K562 (cell line): ENCODE data around the gene EXOC4. TPM values are rescaled to one million over a fixed set of nuclear protein-coding genes. Genes with fewer than 3 reads are reported as not detected.

Experiments
- ATAC-seq: fragments of 200-7000 bp; cut with Tn5 transposase; 3 replicates; pipeline ENCODE4 v1.9.1; 2020; ENCODE audit warnings: moderate library complexity
- BruUV-seq: library from RNA; stranded (reverse); fragments of 400-500 nt; replicated peaks from 2 replicates; lab custom pipeline; 2021; lab: Mats Ljungman, UMichigan
- CTCF ChIA-PET: fragments of 300-600 bp; formaldehyde crosslinking; extraction: SDS; loops from one replicate; lab custom pipeline; 2021; ENCODE audit warnings: low intra/inter-chr PET ratio; lab: Yijun Ruan, JAX
- POLR2A ChIA-PET: fragments of 300-600, 350-650 bp; sonication (Branson Sonifier 250); formaldehyde crosslinking; extraction: SDS; loops from one replicate; lab custom pipeline; 2021; ENCODE audit warnings: antibody characterized with exemption, inconsistent platforms; lab: Yijun Ruan, JAX
- DNase-seq, 4 experiments: peaks; one replicate each; pipeline versions ENCODE4 v3.0.0 to v3.0.0-alpha.2; 2011 to 2018; ENCODE audit warnings: low spot score in 3 of 4, mixed read lengths in 3 of 4; ENCODE audit errors: extremely low read depth in 1 of 4
- FAIRE-seq: peaks from 2 replicates; lab custom pipeline; 2011; peaks lifted over from hg19 to GRCh38; lab: Jason Lieb, UNC
- H2AFZ ChIP-seq: 2 replicates; pipeline ENCODE4 v1.6.0; 2011; ENCODE audit warnings: low read depth, low read length, control low read depth, inconsistent platforms
- H3K27ac ChIP-seq: fragments of 200-600 bp; 3 replicates; pipeline ENCODE4 v1.8.0; 2011; ENCODE audit warnings: low read depth, mild to moderate bottlenecking, control low read depth, inconsistent platforms, low read length, moderate library complexity, mixed read lengths; ENCODE audit errors: extremely low read depth
- H3K27me3 ChIP-seq, 2 experiments: fragments of 300-600 bp in 1 of 2; 2 replicates in 1 of 2; 3 replicates in 1 of 2; pipeline versions ENCODE4 v1.6.0 to v1.8.0; 2011; ENCODE audit warnings: inconsistent platforms in 2 of 2, low read length in 2 of 2, mild to moderate bottlenecking in 1 of 2, mixed read lengths in 1 of 2, moderate library complexity in 1 of 2; ENCODE audit not compliant: control insufficient read depth in 2 of 2, insufficient read depth in 2 of 2
- H3K36me3 ChIP-seq: fragments of 300-600 bp; 3 replicates; pipeline ENCODE4 v1.8.0; 2011; ENCODE audit warnings: mild to moderate bottlenecking, low read length, inconsistent platforms; ENCODE audit not compliant: control insufficient read depth, insufficient read depth
- H3K4me1 ChIP-seq, 2 experiments: fragments of 200-600 bp in 1 of 2; replicated peaks in 1 of 2; 2 replicates in 1 of 2; 3 replicates in 1 of 2; pipeline versions ENCODE4 v1.5.1 to v1.8.0; 2011; ENCODE audit warnings: inconsistent platforms in 2 of 2, low read length in 2 of 2, mild to moderate bottlenecking in 1 of 2, mixed read lengths in 1 of 2, moderate library complexity in 1 of 2; ENCODE audit not compliant: control insufficient read depth in 2 of 2, insufficient read depth in 2 of 2
- H3K4me2 ChIP-seq: 2 replicates; pipeline ENCODE4 v1.6.1; 2011; ENCODE audit warnings: low read length, control low read depth, inconsistent platforms, mixed read lengths; ENCODE audit not compliant: insufficient read depth
- H3K4me3 ChIP-seq: fragments of 200-600 bp; sonication (generic), shearing (Covaris generic); 2 replicates; pipeline ENCODE4 v1.5.1; 2016; ENCODE audit warnings: control low read depth, inconsistent platforms
- H3K79me2 ChIP-seq: fragments of 200-600 bp; 3 replicates; pipeline ENCODE4 v1.8.0; 2011; ENCODE audit warnings: low read length, inconsistent platforms; ENCODE audit not compliant: control insufficient read depth, insufficient read depth
- H3K9ac ChIP-seq, 2 experiments: 2 replicates each; pipeline versions ENCODE4 v1.6.0 to v1.6.1; 2011; ENCODE audit warnings: low read depth in 2 of 2, low read length in 2 of 2, control low read depth in 1 of 2, inconsistent platforms in 1 of 2, mild to moderate bottlenecking in 1 of 2, mixed read lengths in 1 of 2; ENCODE audit not compliant: insufficient read depth in 1 of 2
- H3K9me1 ChIP-seq: one replicate; pipeline ENCODE4 v1.6.0; 2011; ENCODE audit warnings: inconsistent platforms, mild to moderate bottlenecking, low read length, moderate library complexity; ENCODE audit not compliant: control insufficient read depth, insufficient read depth
- H3K9me3 ChIP-seq: replicated peaks from 2 replicates; pipeline ENCODE4 v1.5.1; 2011; ENCODE audit warnings: low read depth, low read length, inconsistent platforms; ENCODE audit not compliant: control insufficient read depth, insufficient read depth
- H4K20me1 ChIP-seq: replicated peaks from 2 replicates; pipeline ENCODE4 v1.6.1; 2011; ENCODE audit warnings: low read length, inconsistent platforms, mixed read lengths; ENCODE audit not compliant: control insufficient read depth, insufficient read depth
- ARNT ChIP-seq, 2 experiments: fragments of 450-650 bp; IDR thresholded peaks; 2 replicates each; pipeline ENCODE4 v1.6.1; 2016; ENCODE audit warnings: mild to moderate bottlenecking in 1 of 2
- DACH1 ChIP-seq: fragments of 450-650 bp; IDR thresholded peaks from 2 replicates; pipeline ENCODE4 v1.6.1; 2018; ENCODE audit not compliant: partially characterized antibody
- ETS2 ChIP-seq: IDR thresholded peaks from 2 replicates; pipeline ENCODE4 v1.6.1; 2016; ENCODE audit warnings: borderline replicate concordance, missing genetic modification characterization, mild to moderate bottlenecking, moderate library complexity, missing compliant biosample characterization; ENCODE audit not compliant: poor library complexity, severe bottlenecking
- HNRNPK ChIP-seq: fragments of 200-400 bp; formaldehyde crosslinking; IDR thresholded peaks from one replicate; pipeline ENCODE4 v1.6.1; 2018; ENCODE audit warnings: mild to moderate bottlenecking, low read depth, low read length; ENCODE audit not compliant: poor library complexity, severe bottlenecking
- LARP7 ChIP-seq: fragments of 450-650 bp; IDR thresholded peaks from 2 replicates; pipeline ENCODE4 v1.6.1; 2016
- LCOR ChIP-seq: sonication (generic); formaldehyde crosslinking; IDR thresholded peaks from 2 replicates; pipeline ENCODE4 v1.8.0; 2022; ENCODE audit warnings: mild to moderate bottlenecking, missing genetic modification reagents
- PHF8 ChIP-seq: fragments of 200-600 bp; sonication (generic); IDR thresholded peaks from 2 replicates; pipeline ENCODE4 v1.6.1; 2012; ENCODE audit warnings: mixed run types, mild to moderate bottlenecking, inconsistent platforms, low read length, moderate library complexity, borderline replicate concordance
- PRPF4 ChIP-seq: fragments of 200-400 bp; formaldehyde crosslinking; IDR thresholded peaks from one replicate; pipeline ENCODE4 v1.6.1; 2017; ENCODE audit warnings: low read length, low read depth, mild to moderate bottlenecking; ENCODE audit not compliant: insufficient read depth, poor library complexity, severe bottlenecking
- SFPQ ChIP-seq: fragments of 200-400 bp; formaldehyde crosslinking; IDR thresholded peaks from 2 replicates; pipeline ENCODE4 v1.6.1; 2017; ENCODE audit warnings: mild to moderate bottlenecking, low read depth, low read length, moderate library complexity
- SIN3A ChIP-seq, 2 experiments: fragments of 150-350 bp in 1 of 2; IDR thresholded peaks; 2 replicates each; pipeline ENCODE4 v1.6.1; 2011 to 2016; ENCODE audit warnings: borderline replicate concordance in 2 of 2, low read depth in 2 of 2, low read length in 2 of 2, mild to moderate bottlenecking in 2 of 2, moderate library complexity in 2 of 2; ENCODE audit not compliant: control insufficient read depth in 1 of 2
- SIRT6 ChIP-seq: IDR thresholded peaks from one replicate; pipeline ENCODE4 v1.6.1; 2012; ENCODE audit warnings: low read depth, mild to moderate bottlenecking, control low read depth, inconsistent platforms, low read length, moderate library complexity
- TARDBP ChIP-seq: fragments of 450-650 bp; IDR thresholded peaks from 2 replicates; pipeline ENCODE4 v1.6.1; 2016
- ZC3H11A ChIP-seq: IDR thresholded peaks from 2 replicates; pipeline ENCODE4 v1.6.1; 2012; ENCODE audit warnings: low read depth, low read length, improper control_type of control experiment
- ZMIZ1 ChIP-seq, 2 experiments: fragments of 150-350 bp in 1 of 2; IDR thresholded peaks; 2 replicates each; pipeline ENCODE4 v1.6.1; 2012 to 2016; ENCODE audit warnings: low read depth in 2 of 2, low read length in 2 of 2, mild to moderate bottlenecking in 1 of 2, moderate library complexity in 1 of 2
- ZNF239 ChIP-seq: fragments of 250-450 bp; sonication (Bioruptor Pico); IDR thresholded peaks from 2 replicates; pipeline ENCODE4 v1.4.0; 2020; ENCODE audit warnings: mild to moderate bottlenecking
- WGBS: fragments of 100-300 bp; shearing (Covaris generic); methylation state at CpG from one replicate; pipeline ENCODE4 v1.1.6; 2016; ENCODE audit warnings: low coverage, mixed read lengths; ENCODE audit not compliant: insufficient coverage; ENCODE audit errors: missing lambda C conversion rate; 5-methylcytosine and 5-hydroxymethylcytosine counted together
- in situ Hi-C: fragments of 300-500 bp; cut with MboI; formaldehyde crosslinking; loops from 4 replicates; pipeline ENCODE4 v1.15.0; 2018; ENCODE audit warnings: inconsistent platforms, mixed read lengths
- intact Hi-C: fragments of 100-400 bp; cut with micrococcal nuclease; formaldehyde crosslinking; loops from 2 replicates; pipeline ENCODE4 v1.14.2; 2022
- polyA plus RNA-seq, 8 experiments: library from polyadenylated mRNA; depleted of rRNA in 4 of 8; stranded (reverse) in 5 of 8; unstranded in 3 of 8; fragments of >200 nt; fragmentation: Nextera tagmentation in 2 of 8; fragmentation: Illumina TruSeq in 1 of 8; extraction: Ambion mirVana in 2 of 8; extraction: Trizol in 1 of 8; gene quantifications; 2 replicates each; pipeline versions ENCODE4 v1.2.1 to v1.2.3, GENCODE V29; 2011 to 2014; ENCODE audit warnings: inconsistent platforms in 1 of 8, missing spikeins in 1 of 8
- total RNA-seq, 7 experiments: library from RNA; depleted of rRNA in 6 of 7; stranded (reverse); fragments of >200 nt in 6 of 7; fragmentation: Illumina TruSeq in 2 of 7; extraction: Trizol in 2 of 7; gene quantifications; 2 replicates each; pipeline versions ENCODE4 v1.2.1 to v1.2.3, GENCODE V29; 2011 to 2021; ENCODE audit warnings: low replicate concordance in 1 of 7
- TF ChIP-seq, protein P1 (sequence below): fragments of 450-650 bp; formaldehyde crosslinking; IDR thresholded peaks from 2 replicates; pipeline ENCODE4 v1.4.0; 2020; ENCODE audit warnings: mild to moderate bottlenecking, moderate library complexity

EXOC4 gene
- total and polyA plus RNA-seq, 9 of the 15 experiments (the other 6 are each of a cell fraction or from before 2014, with no cell fraction given), result 18.5 to 73.1 (median 46.6) TPM

DNA sequence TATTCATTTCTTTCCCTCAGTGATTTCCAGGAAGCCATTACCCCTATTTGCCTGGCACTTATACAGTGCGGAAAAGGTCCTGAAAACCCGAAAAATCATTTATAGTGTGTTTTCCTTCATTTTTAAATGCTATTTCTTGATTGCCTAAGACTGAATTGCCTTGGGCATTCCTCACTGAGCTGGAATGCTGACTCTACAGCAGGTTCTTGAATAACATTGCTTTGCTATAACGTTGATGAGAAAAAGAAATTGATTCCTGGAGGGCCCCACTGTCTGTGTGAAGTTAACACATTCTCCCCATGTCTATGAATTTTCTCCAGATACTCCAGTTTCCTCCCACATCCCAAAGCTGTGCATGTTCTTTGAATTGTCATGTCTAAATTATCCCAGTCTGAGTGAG is 308.5 kb downstream of the EXOC4 start:
- no peak for FAIRE-seq
- TF ChIP-seq SIRT6 (no peak), ETS2 (tag) (no peak), LCOR (CRISPR knock-in tag) (no peak), SFPQ (no peak), TARDBP (no peak), ZNF239 (CRISPR knock-in tag) (no peak), DACH1 (no peak), ARNT (IDR thresholded peaks at IDR 0.05) (no peak), SIN3A (IDR thresholded peaks at IDR 0.05; ENCODE audit: borderline replicate concordance in 2 of 2, control insufficient read depth in 1 of 2, low read depth in 2 of 2, low read length in 2 of 2) (no peak), HNRNPK (no peak), ZC3H11A (no peak), ZMIZ1 (IDR thresholded peaks at IDR 0.05; ENCODE audit: low read depth in 2 of 2, low read length in 2 of 2) (no peak), PRPF4 (no peak), PHF8 (no peak), LARP7 (no peak)
- TF ChIP-seq, protein P1, sequence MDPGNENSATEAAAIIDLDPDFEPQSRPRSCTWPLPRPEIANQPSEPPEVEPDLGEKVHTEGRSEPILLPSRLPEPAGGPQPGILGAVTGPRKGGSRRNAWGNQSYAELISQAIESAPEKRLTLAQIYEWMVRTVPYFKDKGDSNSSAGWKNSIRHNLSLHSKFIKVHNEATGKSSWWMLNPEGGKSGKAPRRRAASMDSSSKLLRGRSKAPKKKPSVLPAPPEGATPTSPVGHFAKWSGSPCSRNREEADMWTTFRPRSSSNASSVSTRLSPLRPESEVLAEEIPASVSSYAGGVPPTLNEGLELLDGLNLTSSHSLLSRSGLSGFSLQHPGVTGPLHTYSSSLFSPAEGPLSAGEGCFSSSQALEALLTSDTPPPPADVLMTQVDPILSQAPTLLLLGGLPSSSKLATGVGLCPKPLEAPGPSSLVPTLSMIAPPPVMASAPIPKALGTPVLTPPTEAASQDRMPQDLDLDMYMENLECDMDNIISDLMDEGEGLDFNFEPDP (CRISPR knock-in tag), result no peak

More for the DNA sequence above, 308.5 kb downstream of the EXOC4 start:
- 49% methylated on average over 3 of the region's 3 CpGs for WGBS
- Histone ChIP-seq H3K27me3 (no peaks in the 10 kb centered on the region), H2AFZ (no peak overlapping the region), H3K79me2 (no peaks in the 10 kb centered on the region), H3K4me1 (no peaks in the 10 kb centered on the region), H4K20me1 (no peaks in the 10 kb centered on the region), H3K4me3 (no peak overlapping the region), H3K9me3 (no peaks in the 10 kb centered on the region), H3K9me1 (no peaks in the 10 kb centered on the region), H3K9ac (no peak overlapping the region), H3K4me2 (no peak overlapping the region), H3K27ac (no peak overlapping the region), H3K36me3 (no peaks in the 10 kb centered on the region)
- ATAC-seq (no peak), DNase-seq (no peak)
- ChIA-PET CTCF (no interaction called here), POLR2A (interaction anchor here (0.9 kb wide), 1 partner anchor 11 kb away, joined by 4 read pairs; no protein-coding TSS in a partner anchor)
- BruUV-seq, result no TSS peak
- intact Hi-C loops, result no loop called here
- in situ Hi-C loops, result no loop called here
